Astrocyte of the cerebellum (primary cell): Measurements from ENCODE around the gene MORN1.

ENCODE experiments used
- DNase-seq: peaks from one replicate; pipeline ENCODE4 v3.0.0-alpha.2; 2011; ENCODE audit warnings: low read depth
- H3K4me3 ChIP-seq: 2 replicates; pipeline ENCODE4 v1.5.1; 2011; ENCODE audit warnings: mild to moderate bottlenecking, low read depth, low read length, moderate library complexity
- in situ Hi-C: cut with HindIII; loops from 2 replicates; pipeline ENCODE4 v1.10.0; 2017; ENCODE audit warnings: low sequenced_read_pairs
- TF ChIP-seq, protein P1 (sequence below): IDR thresholded peaks from 2 replicates; pipeline ENCODE4 v1.5.1; 2012; ENCODE audit warnings: low read length, low read depth, moderate library complexity, mild to moderate bottlenecking; ENCODE audit errors: missing control alignments

MORN1 gene

DNA sequence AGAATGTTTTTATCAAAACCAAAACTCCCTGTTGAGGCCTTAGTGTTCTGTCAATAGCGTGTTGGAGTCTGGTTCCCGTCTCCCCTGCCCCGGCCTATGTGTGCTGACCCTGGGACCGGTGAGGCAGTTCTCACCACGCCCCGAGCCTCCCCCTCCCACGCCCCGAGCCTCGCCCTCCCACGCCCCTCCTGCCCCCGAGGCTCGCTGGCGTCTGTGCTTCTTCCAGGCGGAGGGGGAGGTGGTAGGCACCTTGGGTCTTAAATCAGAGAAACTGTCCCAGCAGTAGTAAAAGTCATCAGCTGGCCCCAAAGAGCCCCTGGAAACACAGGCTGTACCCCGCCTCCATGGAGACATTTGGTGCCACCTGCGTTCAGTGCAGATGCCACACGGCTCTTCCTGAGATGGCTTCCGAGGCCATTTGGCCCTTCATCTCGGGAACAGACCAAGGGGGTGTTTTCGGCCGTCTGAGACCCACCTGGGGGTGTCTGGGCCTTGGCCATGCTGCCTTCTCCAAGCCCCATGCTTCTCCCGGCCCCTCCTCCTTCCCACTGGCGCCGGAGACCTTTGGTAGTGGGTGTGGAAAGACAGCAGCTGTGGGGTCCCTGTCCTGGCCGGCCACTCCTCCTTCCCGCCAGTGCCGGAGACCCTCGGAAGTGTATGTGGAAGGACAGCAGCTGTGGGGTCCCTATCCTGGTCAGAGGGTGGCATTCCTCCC is 118.5 kb downstream of the MORN1 start:
- no peak for DNase-seq
- TF ChIP-seq, protein P1, sequence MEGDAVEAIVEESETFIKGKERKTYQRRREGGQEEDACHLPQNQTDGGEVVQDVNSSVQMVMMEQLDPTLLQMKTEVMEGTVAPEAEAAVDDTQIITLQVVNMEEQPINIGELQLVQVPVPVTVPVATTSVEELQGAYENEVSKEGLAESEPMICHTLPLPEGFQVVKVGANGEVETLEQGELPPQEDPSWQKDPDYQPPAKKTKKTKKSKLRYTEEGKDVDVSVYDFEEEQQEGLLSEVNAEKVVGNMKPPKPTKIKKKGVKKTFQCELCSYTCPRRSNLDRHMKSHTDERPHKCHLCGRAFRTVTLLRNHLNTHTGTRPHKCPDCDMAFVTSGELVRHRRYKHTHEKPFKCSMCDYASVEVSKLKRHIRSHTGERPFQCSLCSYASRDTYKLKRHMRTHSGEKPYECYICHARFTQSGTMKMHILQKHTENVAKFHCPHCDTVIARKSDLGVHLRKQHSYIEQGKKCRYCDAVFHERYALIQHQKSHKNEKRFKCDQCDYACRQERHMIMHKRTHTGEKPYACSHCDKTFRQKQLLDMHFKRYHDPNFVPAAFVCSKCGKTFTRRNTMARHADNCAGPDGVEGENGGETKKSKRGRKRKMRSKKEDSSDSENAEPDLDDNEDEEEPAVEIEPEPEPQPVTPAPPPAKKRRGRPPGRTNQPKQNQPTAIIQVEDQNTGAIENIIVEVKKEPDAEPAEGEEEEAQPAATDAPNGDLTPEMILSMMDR, result no peak

GRCh38 chr1:2271841-2272655 is 119.3 kb downstream of the MORN1 start:
- no peak for DNase-seq
- in situ Hi-C loops, result loop anchor here (10.0 kb wide), 1 partner anchor 77 kb away; the partner anchor contains the start of gene FAAP20
- TF ChIP-seq, protein P1, result no peak
- H3K4me3 ChIP-seq, result no peak overlapping the region

More for the DNA sequence above, 118.5 kb downstream of the MORN1 start:
- H3K4me3 ChIP-seq, result no peak overlapping the region
- in situ Hi-C loops, result loop anchor here (10.0 kb wide), 1 partner anchor 78 kb away; the partner anchor contains the start of gene FAAP20
